GM18511 (cell line): ENCODE results near the gene GRM5.
"Not testable (repeated sequence)": the region's sequence is repeated elsewhere in the genome, so short reads cannot be mapped to it uniquely, and the experiment has no call there.

Source experiments
- ATAC-seq: cut with Tn5 transposase; IDR thresholded peaks from one replicate; pipeline ENCODE4 v1.9.1; 2021; ENCODE audit warnings: mild to moderate bottlenecking, moderate library complexity; ENCODE audit not compliant: unreplicated experiment

Gene GRM5

GRCh38 chr11:88843766-88844426 lies 221.9 kb downstream of the GRM5 start:
- ATAC-seq, result not testable (repeated sequence)

DNA sequence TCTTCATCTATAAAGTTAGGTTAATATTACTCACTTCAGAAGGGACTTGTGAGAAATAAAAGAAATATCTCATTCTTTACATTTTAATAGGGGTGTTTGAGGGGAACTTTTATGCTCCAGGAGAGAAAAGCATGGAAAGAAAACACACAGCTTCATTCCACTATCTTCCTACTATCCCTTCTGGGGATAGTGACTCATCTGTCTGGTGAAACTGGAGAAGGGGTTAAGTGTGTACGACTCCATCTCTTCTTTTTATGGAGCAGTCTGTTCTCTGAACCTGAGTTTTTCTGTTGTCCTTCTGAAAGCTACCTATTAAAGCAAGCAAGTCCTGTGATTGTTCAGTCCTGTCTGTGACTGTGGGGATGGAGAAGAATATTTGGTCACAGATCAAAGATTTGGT lies 227.6 kb downstream of the GRM5 start:
- not testable (repeated sequence) for ATAC-seq

- not testable (repeated sequence) for ATAC-seq
These were observed 230.1 kb downstream of the GRM5 start for GRCh38 chr11:88835709-88836108.

- no peak for ATAC-seq
These were observed 234.4 kb downstream of the GRM5 start for GRCh38 chr11:88831303-88831890.

- ATAC-seq, result no peak
These were observed 238.6 kb downstream of the GRM5 start for GRCh38 chr11:88827018-88827676.

- ATAC-seq, result no peak
These were observed 246.2 kb downstream of the GRM5 start for GRCh38 chr11:88819616-88820015.

DNA sequence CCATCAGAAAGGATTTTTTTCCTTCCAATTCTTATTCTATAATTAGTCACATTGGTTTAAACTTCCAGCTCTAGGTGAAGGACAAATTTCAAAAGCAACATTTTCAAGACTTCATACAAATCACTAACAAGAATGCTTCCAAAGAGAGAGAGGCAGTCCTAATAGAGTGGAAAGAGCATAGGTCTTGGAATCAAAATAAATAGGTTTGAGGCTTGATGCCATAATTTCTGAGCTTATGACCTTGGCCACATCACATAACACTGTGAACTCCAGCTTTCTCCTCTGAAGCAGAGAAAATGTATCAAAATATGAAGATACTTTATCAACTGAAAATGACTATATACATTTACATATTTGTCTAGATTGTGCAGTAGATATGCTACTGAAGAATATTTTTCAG lies 246.8 kb downstream of the GRM5 start:
- no peak for ATAC-seq

DNA sequence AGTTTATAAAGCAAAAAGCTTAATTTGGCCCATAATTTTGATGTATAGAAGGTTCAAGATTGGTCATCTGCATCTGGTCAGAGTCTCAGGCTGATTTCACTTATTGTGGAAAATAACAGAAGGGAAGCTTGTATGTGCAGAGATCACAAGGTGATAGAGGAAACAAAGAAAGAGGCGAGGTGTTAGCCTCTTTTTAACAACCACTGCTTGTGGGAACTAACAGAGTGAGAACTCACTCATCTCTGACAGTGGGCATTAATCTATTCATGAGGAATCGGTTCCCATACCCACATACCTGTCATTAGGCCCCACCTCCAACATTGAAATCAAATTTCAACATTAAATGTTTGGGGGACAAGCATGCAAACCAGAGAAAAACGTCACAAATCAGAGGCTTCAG lies 250.3 kb downstream of the GRM5 start:
- no peak for ATAC-seq

- peak; percentile 56 for ATAC-seq
These were observed 251.7 kb downstream of the GRM5 start for GRCh38 chr11:88814076-88814475.

DNA sequence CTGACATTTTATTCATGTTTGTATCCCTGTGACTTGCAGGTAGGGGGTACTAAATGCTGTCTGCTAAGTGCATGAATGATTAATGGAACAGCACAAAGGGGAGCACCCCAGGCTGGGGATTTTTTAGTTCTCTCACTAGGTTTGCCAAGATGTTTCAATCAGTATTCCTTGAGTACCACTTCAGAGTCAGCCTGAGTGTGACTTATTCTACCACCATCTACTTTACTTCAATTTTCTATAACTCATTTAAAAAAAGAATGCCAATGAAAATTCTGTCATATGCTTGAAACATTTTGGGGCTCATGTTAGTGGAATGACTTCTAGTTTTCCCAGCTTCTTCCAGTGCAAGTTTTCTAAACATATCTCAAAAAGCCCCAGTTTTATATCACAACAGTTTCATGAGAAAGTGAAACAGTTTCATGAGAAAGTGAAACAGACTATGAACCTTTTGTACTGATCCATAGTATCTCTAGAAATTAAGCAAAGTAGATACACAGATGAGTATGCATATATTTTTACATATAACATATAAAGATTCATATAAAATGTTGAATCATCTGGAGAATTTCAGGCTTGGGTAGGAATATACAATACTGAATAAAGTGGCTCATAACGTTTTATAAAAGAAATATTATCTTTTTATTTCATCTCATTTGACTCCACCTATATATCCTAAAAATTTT lies 252.4 kb downstream of the GRM5 start:
- peak; percentile 88 for ATAC-seq

- no peak for ATAC-seq
These were observed 255.2 kb downstream of the GRM5 start for GRCh38 chr11:88810420-88811097.

DNA sequence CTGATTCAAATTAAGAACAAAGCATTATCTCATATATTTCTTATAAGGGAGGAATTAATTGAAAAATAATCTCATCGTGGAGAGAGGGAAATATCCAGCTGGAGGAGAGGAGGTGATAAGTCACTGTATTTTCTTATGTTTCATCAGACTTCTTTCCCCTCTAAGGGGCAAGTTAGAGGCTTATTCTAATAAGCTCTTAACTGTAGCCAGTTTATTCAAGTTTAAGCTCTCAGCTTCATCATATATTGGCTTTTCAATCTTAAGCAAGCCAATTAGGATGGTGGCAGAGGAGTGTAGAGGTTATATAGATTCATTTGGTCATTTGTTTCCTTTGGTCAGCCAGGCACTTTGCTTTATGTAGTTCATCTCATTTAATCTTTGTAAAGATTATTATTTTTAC lies 256.7 kb downstream of the GRM5 start:
- ATAC-seq, result no peak

- no peak for ATAC-seq
These were observed 258.4 kb downstream of the GRM5 start for GRCh38 chr11:88807349-88807748.

GRCh38 chr11:88806410-88806809 lies 259.4 kb downstream of the GRM5 start:
- no peak for ATAC-seq

DNA sequence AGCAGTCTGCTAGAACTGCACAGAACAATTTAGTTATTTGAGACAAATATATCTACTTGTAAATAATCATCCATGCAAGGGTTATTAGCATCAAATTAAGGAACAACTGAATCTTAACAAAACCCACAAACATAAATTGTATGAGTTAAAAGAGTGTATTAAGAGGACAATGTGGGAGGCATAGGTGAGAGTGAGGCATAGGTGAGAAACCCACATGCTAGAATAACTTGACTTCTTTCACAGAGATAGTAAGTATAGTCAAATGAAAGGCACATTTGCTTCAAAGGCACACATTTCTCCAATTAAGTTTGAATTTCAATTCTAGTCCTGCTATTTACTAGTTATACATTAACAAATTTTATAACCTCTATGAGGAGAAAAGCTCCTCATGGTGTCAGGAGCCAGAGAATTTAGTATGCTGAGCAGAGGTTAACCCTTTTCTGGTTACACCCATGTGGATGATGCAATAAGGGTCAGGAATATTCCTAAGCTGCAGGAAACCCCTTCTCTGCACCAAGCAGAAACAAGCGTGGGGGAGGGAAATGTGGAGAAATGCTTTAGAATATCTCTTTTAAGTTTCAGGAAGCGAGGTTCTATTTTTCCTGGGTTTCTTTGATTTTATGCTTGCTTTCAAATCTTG lies 264.2 kb downstream of the GRM5 start:
- ATAC-seq, result no peak

DNA sequence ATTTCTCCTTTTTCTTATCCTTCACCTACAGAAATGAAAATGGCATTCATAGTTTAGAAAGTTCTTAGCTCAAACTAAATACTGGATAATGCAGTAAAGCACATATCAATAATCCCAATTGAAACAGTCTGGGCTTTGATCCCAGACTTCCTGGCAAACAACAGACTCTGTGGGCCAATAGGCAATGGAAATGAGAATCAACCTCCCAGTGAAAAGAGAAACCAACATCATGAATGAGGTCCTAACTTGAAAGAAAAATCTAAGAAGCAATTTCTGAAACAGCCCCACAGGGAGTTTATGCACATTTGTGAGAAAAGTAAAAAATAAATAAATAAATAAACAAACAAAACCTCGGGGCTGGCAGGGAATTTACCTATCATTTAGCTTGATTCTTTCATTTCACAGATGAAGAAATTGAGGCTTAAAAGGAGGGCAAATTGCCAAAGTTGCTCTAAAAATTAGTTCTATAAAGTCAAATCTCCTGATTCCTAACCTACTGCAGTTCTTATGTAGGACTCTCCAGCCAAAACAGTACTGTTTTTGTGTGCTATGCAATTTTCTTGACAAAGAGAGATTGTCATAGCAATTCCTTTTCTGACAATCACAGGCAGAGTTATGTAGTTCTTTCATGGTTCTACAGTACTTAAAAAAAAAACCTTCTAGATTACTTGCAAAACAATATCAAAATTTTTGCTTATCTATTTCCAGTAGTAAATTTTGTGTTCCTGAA lies 265.8 kb downstream of the GRM5 start:
- no peak for ATAC-seq

DNA sequence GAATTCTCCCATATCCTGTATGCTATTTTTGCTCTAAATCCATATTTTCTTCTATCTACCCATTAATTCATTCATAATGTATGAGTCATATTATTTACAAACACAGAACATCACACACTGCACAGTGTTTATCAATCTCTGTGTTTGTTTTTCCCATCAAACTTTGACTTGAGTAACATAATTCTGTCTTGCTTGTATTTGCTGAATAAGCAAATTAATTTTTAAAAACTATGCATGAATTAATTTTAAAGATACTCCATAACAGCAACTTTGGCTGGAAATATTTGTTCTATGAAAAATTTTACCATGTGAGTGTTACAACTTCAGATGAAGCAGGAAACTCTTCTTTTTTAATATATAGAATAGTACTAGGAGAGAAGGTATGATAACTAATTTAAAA lies 275.6 kb downstream of the GRM5 start:
- no peak for ATAC-seq

- no peak for ATAC-seq
These were observed 286.2 kb downstream of the GRM5 start for GRCh38 chr11:88779577-88779976.

DNA sequence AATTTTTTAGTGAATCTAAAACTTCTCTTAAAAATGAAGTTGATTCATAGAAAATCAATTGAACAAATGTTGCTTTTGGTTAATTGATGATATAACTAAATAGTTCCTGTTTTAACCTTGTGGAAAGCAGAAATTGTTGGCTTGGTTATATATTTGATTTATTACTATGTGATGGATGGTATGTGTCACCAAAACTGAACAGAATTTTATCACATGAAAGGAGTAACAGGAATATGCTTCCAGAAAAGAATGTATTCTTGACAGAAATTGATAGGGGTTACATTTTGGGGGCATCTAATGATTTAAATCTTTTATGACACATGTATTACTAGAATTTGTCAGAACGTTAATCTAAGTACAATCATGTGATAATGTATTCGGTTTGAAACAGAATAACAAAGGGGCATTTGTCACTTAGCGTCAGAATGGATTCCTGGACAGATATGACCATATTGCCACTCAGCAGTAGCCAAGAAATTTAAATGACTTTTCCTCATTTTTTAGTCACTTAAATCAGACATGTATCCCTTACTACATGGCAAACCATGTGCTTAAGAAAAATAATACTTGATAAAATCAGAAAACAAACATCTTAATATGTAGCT lies 295.2 kb downstream of the GRM5 start:
- no peak for ATAC-seq

DNA sequence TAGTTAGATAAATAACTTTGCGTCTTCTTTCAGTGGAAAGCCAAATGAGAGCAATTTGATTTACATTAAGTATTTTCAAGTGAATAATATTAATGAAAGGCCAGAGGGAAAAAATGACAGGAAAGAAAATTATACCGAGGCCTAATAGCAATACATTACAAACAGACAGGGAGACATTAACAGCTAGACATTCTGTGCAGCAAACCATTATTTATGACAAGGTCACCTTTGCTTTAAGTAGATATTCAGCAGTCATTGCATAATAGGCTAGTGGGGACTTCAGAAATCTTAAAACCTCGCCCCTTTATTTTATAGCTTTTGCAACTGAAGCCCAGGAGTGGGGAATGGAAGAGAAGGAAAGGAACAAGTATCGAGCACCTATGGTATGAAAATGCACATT lies 321.6 kb downstream of the GRM5 start:
- ATAC-seq, result no peak
